ENCODE measurements around the gene MOK. TPM values are rescaled to one million over a fixed set of nuclear protein-coding genes. Genes with fewer than 3 reads are reported as not detected.

Gene MOK
- total RNA-seq, 4 donors from 2014 or later: 1.3 to 2.8 (median 2.3) TPM

DNA sequence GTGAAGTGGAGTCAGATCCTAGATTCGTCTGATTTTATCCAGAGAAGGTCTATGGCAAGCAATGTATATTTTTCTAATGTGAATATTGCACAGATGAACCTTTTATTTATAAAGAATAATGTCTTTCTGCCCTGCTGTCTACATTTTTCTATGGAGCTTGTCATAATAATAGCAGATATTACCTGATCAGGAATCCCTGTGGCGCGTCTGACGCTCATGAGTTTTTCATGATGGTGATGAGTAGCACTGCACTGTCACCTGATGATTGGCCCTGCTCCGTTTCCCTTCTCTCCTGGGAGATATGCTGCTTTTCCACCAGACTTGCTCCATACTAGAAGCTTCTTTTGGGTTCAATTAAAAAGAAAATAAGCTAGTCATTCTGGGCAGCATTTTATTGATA, 37.3 kb upstream of the MOK start:
- H3K27me3 ChIP-seq: no peaks in the 10 kb centered on the region
- H3K4me3 ChIP-seq: no peak overlapping the region
- peaks cover 0 to 76% of the 10 kb centered on the region in 2 donors for H3K36me3 ChIP-seq
- no peak overlapping the region for H3K27ac ChIP-seq
- no peak for DNase-seq
- H3K9me3 ChIP-seq: no peaks in the 10 kb centered on the region
- ATAC-seq: no peak
- intact Hi-C loops (cut with DNase I; ENCODE audit: low total_unique reads): no loop called here
- in situ Hi-C loops (cut with MboI; ENCODE audit: low sequenced_read_pairs in 4 of 4): no loop called here
- TF ChIP-seq POLR2A (IDR thresholded peaks at IDR 0.05): no peak
- TF ChIP-seq CTCF (IDR thresholded peaks at IDR 0.05 in 4 of 5, conservative IDR thresholded peaks at IDR 0.05 in 1 of 5): no peak
- H3K4me1 ChIP-seq: no peaks in the 10 kb centered on the region

- no peak overlapping the region for H3K27ac ChIP-seq
- H3K4me1 ChIP-seq: no peaks in the 10 kb centered on the region
- TF ChIP-seq CTCF (IDR thresholded peaks at IDR 0.05 in 4 of 5, conservative IDR thresholded peaks at IDR 0.05 in 1 of 5) (no peak), POLR2A (IDR thresholded peaks at IDR 0.05) (no peak)
- H3K4me3 ChIP-seq: no peak overlapping the region
- in situ Hi-C loops (cut with MboI; ENCODE audit: low sequenced_read_pairs in 4 of 4): no loop called here
- ATAC-seq: no peak
- H3K36me3 ChIP-seq: peaks cover 0 to 76% of the 10 kb centered on the region in 2 donors
- intact Hi-C loops (cut with DNase I; ENCODE audit: low total_unique reads): no loop called here
- H3K27me3 ChIP-seq: no peaks in the 10 kb centered on the region
- no peaks in the 10 kb centered on the region for H3K9me3 ChIP-seq
- no peak for DNase-seq
Measured at GRCh38 chr14:102341566-102341965, 36.6 kb upstream of the MOK start.

DNA sequence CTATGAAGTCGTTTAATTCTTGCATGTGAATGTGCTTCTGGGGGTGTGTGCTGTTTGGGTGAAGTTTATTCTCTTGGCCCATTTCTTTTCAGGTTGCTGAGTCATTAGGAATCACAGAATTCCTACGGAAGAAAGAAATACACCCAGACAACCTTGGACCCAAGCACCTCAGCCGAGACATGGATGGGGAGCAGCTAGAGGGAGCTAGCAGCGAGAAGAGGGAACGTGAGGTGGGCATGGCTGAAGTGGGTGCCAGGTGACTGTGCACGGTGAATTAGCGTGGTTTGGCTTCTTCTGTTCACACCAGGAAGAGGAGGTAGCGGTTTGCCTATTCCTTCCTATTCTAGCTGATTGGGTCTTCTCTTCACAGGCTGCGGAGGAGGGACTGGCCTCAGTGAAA, 33.8 kb upstream of the MOK start:
- intact Hi-C loops (cut with DNase I; ENCODE audit: low total_unique reads): no loop called here

DNA sequence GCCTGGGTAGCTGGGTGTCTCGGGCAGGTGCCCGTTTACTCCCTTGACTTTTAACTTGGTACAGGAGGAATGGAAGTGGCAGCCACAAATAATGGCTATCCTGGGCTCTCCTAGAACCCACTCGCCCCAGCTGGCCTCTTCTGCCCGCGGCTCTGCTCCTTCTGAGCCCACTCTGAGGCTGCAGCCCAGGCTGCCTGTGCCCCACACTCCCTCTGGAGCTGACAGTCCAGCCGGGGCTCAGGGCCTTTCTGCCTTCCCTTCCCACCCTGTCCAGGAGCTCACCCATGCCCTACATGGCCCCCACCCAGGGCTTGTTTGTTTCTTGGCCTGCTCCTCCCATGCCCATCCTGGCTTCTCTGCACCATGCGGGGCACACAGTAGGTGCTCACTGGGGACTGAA, 30.2 kb upstream of the MOK start:
- no peaks in the 10 kb centered on the region for H3K9me3 ChIP-seq
- no peak overlapping the region for H3K4me3 ChIP-seq
- H3K27ac ChIP-seq: no peak overlapping the region
- intact Hi-C loops (cut with DNase I; ENCODE audit: low total_unique reads): no loop called here
- H3K27me3 ChIP-seq: no peaks in the 10 kb centered on the region
- TF ChIP-seq POLR2A (IDR thresholded peaks at IDR 0.05): no peak
- no peak for TF ChIP-seq CTCF (IDR thresholded peaks at IDR 0.05 in 4 of 5, conservative IDR thresholded peaks at IDR 0.05 in 1 of 5)
- ATAC-seq (no peak), DNase-seq (no peak)
- in situ Hi-C loops (cut with MboI; ENCODE audit: low sequenced_read_pairs in 4 of 4): no loop called here
- H3K4me1 ChIP-seq: no peaks in the 10 kb centered on the region
- peaks cover 0 to 50% of the 10 kb centered on the region in 2 donors for H3K36me3 ChIP-seq

More for the DNA sequence above, 33.8 kb upstream of the MOK start:
- ATAC-seq: no peak
- Histone ChIP-seq H3K9me3 (no peaks in the 10 kb centered on the region), H3K27ac (no peak overlapping the region), H3K4me3 (no peak overlapping the region), H3K27me3 (no peaks in the 10 kb centered on the region), H3K36me3 (peaks cover 0 to 75% of the 10 kb centered on the region in 2 donors), H3K4me1 (no peaks in the 10 kb centered on the region)
- no peak for TF ChIP-seq POLR2A (IDR thresholded peaks at IDR 0.05)
- TF ChIP-seq CTCF (IDR thresholded peaks at IDR 0.05 in 4 of 5, conservative IDR thresholded peaks at IDR 0.05 in 1 of 5): no peak
- DNase-seq: no peak
- in situ Hi-C loops (cut with MboI; ENCODE audit: low sequenced_read_pairs in 4 of 4): no loop called here
